ENCODE measurements around the gene AOC2.

GRCh38 chr17:42827472-42827871 is 16.9 kb upstream of the AOC2 start:
- TF ChIP-seq CTCF (IDR thresholded peaks at IDR 0.05): no peak
- TF ChIP-seq POLR2A (IDR thresholded peaks at IDR 0.05): no peak
- TF ChIP-seq EP300 (IDR thresholded peaks at IDR 0.05; ENCODE audit: low read depth): no peak
